ENCODE data around the gene TAPBP. TPM values are rescaled to one million over a fixed set of nuclear protein-coding genes. Genes with fewer than 3 reads are reported as not detected.

Gene TAPBP
- total and polyA plus RNA-seq, 9 of the 15 experiments (the other 6 are each of a cell fraction or from before 2014, with no cell fraction given) = 5.6 to 74.0 (median 22.3) TPM

DNA sequence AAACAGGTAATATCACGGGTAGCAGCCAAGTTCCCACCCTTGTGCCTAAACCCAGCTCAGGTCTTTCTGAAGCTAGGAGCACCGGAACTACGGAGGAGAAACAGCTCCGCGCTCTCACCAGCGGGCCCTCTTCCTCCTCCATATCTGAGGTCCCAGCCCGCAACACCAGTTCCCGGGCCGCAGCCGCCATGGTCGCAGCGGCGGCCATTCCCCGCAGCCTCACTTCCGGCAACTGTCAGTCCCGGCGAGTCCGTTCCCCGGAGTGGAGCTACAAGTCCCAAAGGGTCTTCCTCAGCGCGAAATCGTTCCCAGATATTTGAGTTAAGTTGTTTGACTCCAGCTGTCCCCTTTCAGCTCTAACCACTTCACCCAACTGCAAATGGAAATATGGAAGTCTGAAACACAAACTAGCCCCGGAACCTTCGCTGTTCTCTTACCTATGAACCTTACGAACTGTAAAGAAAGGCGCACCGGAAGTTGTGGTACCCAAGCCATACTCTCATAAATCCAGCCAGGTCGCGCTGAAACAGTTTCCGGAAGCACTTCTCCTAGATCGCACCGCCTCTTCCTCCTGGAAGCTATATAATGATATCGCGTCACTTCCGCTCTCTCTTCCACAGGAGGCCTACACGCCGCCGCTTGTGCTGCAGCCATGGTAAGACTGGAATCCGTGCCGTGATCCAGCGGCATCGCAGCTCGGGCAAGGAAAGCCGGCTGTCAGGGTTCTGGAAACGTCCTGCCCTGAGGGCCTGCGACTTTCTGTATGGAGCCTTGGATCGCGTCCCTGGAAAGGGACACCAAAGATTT is 42.2 kb downstream of the TAPBP start, which contains the start of the genes RPS18 and VPS52 (continued):
- TF ChIP-seq TRIM28 (IDR thresholded peaks at IDR 0.05) (peak; percentile 36; the same call in 1 of the 2 replicates), BRF2 (IDR thresholded peaks at IDR 0.05; ENCODE audit: borderline replicate concordance, insufficient read depth, insufficient read length) (no peak), BRD9 (IDR thresholded peaks at IDR 0.05; ENCODE audit: low read depth, partially characterized antibody) (peak; percentile 98), ETS2 (tag; IDR thresholded peaks at IDR 0.05; ENCODE audit: borderline replicate concordance, poor library complexity, severe bottlenecking) (no peak), CLOCK (CRISPR knock-in tag; IDR thresholded peaks at IDR 0.05; ENCODE audit: borderline replicate concordance) (0 out of 2 replicates have a peak, but pooled peaks have one; percentile 50), RUNX1 (IDR thresholded peaks at IDR 0.05; ENCODE audit: low read depth) (peak; percentile 77; the same call in 1 of the 2 replicates), NCOA2 (IDR thresholded peaks at IDR 0.05; ENCODE audit: partially characterized antibody in 2 of 2) (no peak), TGIF2 (CRISPR knock-in tag; IDR thresholded peaks at IDR 0.05) (no peak; the same call in 1 of the 2 replicates), EHMT2 (IDR thresholded peaks at IDR 0.05) (peak; percentile 71), CHD1 (IDR thresholded peaks at IDR 0.05; ENCODE audit: low read length) (peak; percentile 89), ZNF24 (IDR thresholded peaks at IDR 0.05) (peak; percentile 72), DNMT1 (IDR thresholded peaks at IDR 0.05) (0 out of 2 replicates have a peak, but pooled peaks have one; percentile 25), ILK (tag; IDR thresholded peaks at IDR 0.05; ENCODE audit: borderline replicate concordance, low read depth) (no peak), CBX3 (IDR thresholded peaks at IDR 0.05; ENCODE audit: borderline replicate concordance in 1 of 2, low read length in 2 of 2) (peak in 1 of 2 experiments; percentile 85; a peak in 2 of 3 replicates), ZNF133 (CRISPR knock-in tag; IDR thresholded peaks at IDR 0.05) (peak; percentile 55; the same call in 1 of the 2 replicates), NFRKB (IDR thresholded peaks at IDR 0.05; ENCODE audit: low read depth) (peak; percentile 100), ZNF586 (CRISPR knock-in tag; conservative IDR thresholded peaks at IDR 0.05) (0 out of 2 replicates have a peak, but pooled peaks have one; percentile 28), KLF6 (CRISPR knock-in tag; IDR thresholded peaks at IDR 0.05; ENCODE audit: borderline replicate concordance) (peak; percentile 35), ZNF239 (CRISPR knock-in tag; IDR thresholded peaks at IDR 0.05) (no peak; the same call in 1 of the 2 replicates), ELF1 (tag; IDR thresholded peaks at IDR 0.05) (peak; percentile 96), HNRNPL (IDR thresholded peaks at IDR 0.05; ENCODE audit: low read depth, low read length) (no peak), MYC (IDR thresholded peaks at IDR 0.05; ENCODE audit: low read depth, low read length) (peak; percentile 100), MYC (CRISPR knock-in tag; IDR thresholded peaks at IDR 0.05; ENCODE audit: borderline replicate concordance, low read depth) (peak; percentile 96; the same call in 1 of the 2 replicates), SRSF3 (IDR thresholded peaks at IDR 0.05; ENCODE audit: insufficient read depth, low read length) (0 out of 2 replicates have a peak, but pooled peaks have one; percentile 90), TCF15 (CRISPR knock-in tag; IDR thresholded peaks at IDR 0.05) (no peak)

All from K562 (cell line).